ENCODE measurements around the gene ACSF3.

- TF ChIP-seq EZH2phosphoT487 (IDR thresholded peaks at IDR 0.05) (no peak), CTCF (IDR thresholded peaks at IDR 0.05) (no peak)
Measured at GRCh38 chr16:89121691-89122321, 28.2 kb downstream of the ACSF3 start.

Measured in neural progenitor cell (in vitro differentiated cells).